ENCODE results near the gene MTG1. TPM values are rescaled to one million over a fixed set of nuclear protein-coding genes. Genes with fewer than 3 reads are reported as not detected.

Gene MTG1
- total and polyA plus RNA-seq, 12 donors, result 24.0 to 118 (median 48.8) TPM

DNA sequence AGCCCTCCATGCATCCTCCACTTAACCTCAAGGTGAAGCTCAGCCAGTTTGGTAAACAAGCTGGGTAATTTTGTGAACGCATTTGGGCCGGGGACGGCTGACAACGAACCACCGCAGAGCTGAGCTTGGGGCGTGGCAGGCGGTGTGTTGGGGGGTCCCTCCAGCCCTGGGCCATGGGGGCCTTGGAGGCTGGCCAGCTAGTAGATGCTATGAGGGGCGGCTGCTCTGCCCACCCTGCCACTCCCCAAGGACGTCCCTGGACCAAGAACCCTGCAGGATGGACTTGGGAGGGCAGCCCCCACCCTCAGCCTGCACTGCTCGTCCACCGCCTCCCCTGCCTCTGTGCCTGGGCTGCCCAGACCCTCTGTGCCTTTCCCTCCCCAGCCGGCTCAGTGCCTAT, 47.8 kb downstream of the MTG1 start:
- Histone ChIP-seq H3K27me3 (no peaks in the 10 kb centered on the region), H3K27ac (no peak overlapping the region), H3K4me3 (no peak overlapping the region), H3K4me1 (replicated peaks in 1 of 2) (peaks cover 4 to 5% of the 10 kb centered on the region in 2 donors), H3K9me3 (replicated peaks in 1 of 3) (peaks cover 0 to 3% (median 0%) of the 10 kb centered on the region in 3 donors), H3K36me3 (replicated peaks in 1 of 2) (no peaks in the 10 kb centered on the region)
- DNase-seq, result peak in 3 of 7 donors; percentile 9 to 42 (median 10)
- WGBS, 4 donors, result 79 to 92% (median 81%) methylated on average over 7 to 12 of the region's 12 CpGs
- TF ChIP-seq POLR2A (IDR thresholded peaks at IDR 0.05) (no peak), CTCF (IDR thresholded peaks at IDR 0.05) (no peak)
- intact Hi-C loops (cut with DNase I), result no loop called here

- WGBS, 4 donors, result 76 to 82% (median 78%) methylated on average over 8 to 23 of the region's 23 CpGs
- Histone ChIP-seq H3K36me3 (replicated peaks in 1 of 2) (no peaks in the 10 kb centered on the region), H3K4me3 (no peak overlapping the region), H3K4me1 (replicated peaks in 1 of 2) (peaks cover 4 to 5% of the 10 kb centered on the region in 2 donors), H3K27me3 (no peaks in the 10 kb centered on the region), H3K9me3 (replicated peaks in 1 of 3) (peaks cover 0 to 9% (median 0%) of the 10 kb centered on the region in 3 donors), H3K27ac (no peak overlapping the region)
- DNase-seq, result peak in 2 of 7 donors; percentile 17 to 35
- intact Hi-C loops (cut with DNase I), result no loop called here
- TF ChIP-seq POLR2A (IDR thresholded peaks at IDR 0.05) (no peak), CTCF (IDR thresholded peaks at IDR 0.05) (no peak)
Measured at GRCh38 chr10:133442191-133442966, 48.4 kb downstream of the MTG1 start.

DNA sequence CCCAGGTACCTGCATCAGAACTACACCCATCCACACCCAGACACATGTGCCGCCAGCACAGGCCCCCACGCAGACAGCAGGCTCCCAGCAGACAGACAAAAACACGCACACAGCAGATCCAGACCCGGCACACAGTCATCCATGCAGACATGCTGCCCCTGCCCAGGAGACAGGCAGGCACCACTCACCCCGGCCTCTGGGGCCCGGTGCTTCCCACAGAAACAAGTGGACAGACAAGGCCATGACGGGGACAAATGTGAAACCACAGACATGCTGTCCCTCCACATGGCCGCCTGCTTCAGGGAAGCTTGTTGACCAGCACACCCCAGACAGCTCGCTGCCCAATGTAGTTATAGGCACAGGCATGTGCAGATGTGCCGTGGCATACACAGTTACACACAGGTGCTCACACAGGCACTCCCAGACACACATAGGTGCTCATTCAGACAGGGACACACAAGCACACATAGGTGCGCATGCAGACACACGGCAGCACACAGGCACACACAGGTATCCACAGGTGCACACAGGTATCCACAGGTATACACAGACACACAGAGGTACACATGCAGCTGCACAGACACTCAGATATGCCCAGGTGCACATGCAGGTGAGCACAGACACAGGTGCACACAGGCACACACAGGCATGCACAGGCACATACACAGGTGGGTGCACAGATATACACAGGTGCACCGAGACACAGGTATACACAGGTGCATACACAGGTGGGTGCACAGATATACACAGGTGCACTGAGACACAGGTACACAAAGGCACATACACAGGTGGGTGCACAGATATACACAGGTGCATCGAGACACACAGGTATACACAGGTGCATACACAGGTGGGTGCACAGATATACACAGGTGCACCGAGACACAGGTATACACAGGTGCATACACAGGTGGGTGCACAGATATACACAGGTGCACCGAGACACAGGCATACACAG, 49.3 kb downstream of the MTG1 start:
- Histone ChIP-seq H3K4me3 (no peak overlapping the region), H3K27me3 (no peaks in the 10 kb centered on the region), H3K4me1 (replicated peaks in 1 of 2) (peaks cover 2 to 4% of the 10 kb centered on the region in 2 donors), H3K36me3 (replicated peaks in 1 of 2) (no peaks in the 10 kb centered on the region), H3K27ac (no peak overlapping the region), H3K9me3 (replicated peaks in 1 of 3) (peaks cover 0 to 18% (median 4%) of the 10 kb centered on the region in 3 donors)
- peak in 3 of 7 donors; percentile 12 to 36 (median 12) for DNase-seq
- 84 to 90% (median 88%) methylated on average over 7 to 16 of the region's 16 CpGs for WGBS, 4 donors
- no peak for TF ChIP-seq CTCF (IDR thresholded peaks at IDR 0.05)
- no peak for TF ChIP-seq POLR2A (IDR thresholded peaks at IDR 0.05)
- intact Hi-C loops (cut with DNase I), result no loop called here

Measured in adrenal gland (tissue), 12 donors.